ENCODE results near the gene PSIP1.

PSIP1 gene

DNA sequence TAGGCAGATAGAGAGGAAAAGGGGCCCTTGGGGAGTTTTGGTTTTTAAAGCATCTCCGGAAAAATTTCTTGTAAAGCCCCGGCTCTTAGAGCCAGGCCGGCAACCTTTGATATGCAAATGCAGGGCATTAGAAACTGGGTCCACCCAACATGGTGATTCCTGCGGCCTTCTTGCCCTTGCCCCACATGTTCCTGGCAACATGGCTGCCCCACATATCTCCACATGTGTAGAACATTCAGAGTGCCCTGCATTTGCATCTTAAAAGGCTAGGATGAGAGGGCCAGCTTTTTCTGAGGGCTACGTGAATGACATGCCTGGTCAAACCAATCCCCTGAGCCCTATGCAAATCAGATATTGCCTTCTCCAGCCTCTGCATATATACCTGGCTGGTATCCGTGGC, 93.1 kb downstream of the PSIP1 start:
- H3K36me3 ChIP-seq (ENCODE audit: control insufficient read depth, insufficient read depth, low read length): no peaks in the 10 kb centered on the region
- H3K27ac ChIP-seq (ENCODE audit: low read depth, low read length, severe bottlenecking): no peak overlapping the region
- H3K4me1 ChIP-seq (ENCODE audit: control insufficient read depth, insufficient read depth, low read length, poor library complexity, severe bottlenecking): no peaks in the 10 kb centered on the region
- no peak overlapping the region for H3K4me3 ChIP-seq (ENCODE audit: extremely low read depth, insufficient read depth, low read length, poor library complexity, severe bottlenecking)
- no peaks in the 10 kb centered on the region for H3K9me3 ChIP-seq (ENCODE audit: control insufficient read depth, low read length)
- WGBS, 2 experiments (ENCODE audit: insufficient coverage in 2 of 2): 62 to 70% methylated on average over 5 to 6 of the region's 6 CpGs

DNA sequence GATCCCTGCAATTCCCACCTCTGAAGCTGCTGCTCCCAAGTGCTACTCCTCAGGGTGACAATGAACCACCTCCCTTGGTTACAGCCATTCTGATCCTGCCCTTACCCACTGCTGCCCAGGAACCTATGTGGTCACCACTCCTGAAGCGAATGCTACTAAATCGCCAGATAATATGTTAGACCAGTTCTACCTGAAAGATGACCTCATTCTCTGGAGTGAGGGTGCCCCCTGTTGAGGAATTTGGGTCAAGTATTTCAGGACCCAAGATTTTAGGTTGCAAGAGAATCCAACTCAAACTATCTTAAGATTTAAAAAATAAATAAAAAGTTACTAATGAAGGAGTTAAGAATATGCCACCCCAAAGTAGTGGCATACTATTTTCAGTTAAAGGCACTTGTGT, 93.9 kb downstream of the PSIP1 start:
- no peaks in the 10 kb centered on the region for H3K4me1 ChIP-seq (ENCODE audit: control insufficient read depth, insufficient read depth, low read length, poor library complexity, severe bottlenecking)
- H3K27ac ChIP-seq (ENCODE audit: low read depth, low read length, severe bottlenecking): no peak overlapping the region
- no peaks in the 10 kb centered on the region for H3K36me3 ChIP-seq (ENCODE audit: control insufficient read depth, insufficient read depth, low read length)
- whole genome bisulfite sequencing, 2 experiments (ENCODE audit: insufficient coverage in 2 of 2): 86 to 100% methylated on average over 2 of the region's 2 CpGs
- H3K4me3 ChIP-seq (ENCODE audit: extremely low read depth, insufficient read depth, low read length, poor library complexity, severe bottlenecking): no peak overlapping the region
- H3K9me3 ChIP-seq (ENCODE audit: control insufficient read depth, low read length): no peaks in the 10 kb centered on the region
